Sigmoid colon (tissue), 7 donors: Measurements from ENCODE around the gene SSPN. TPM values are rescaled to one million over a fixed set of nuclear protein-coding genes. Genes with fewer than 3 reads are reported as not detected.

Experiments
- DNase-seq: peaks from one replicate; pipeline ENCODE4 v3.0.0-alpha.2; 2019
- H3K27ac ChIP-seq, 4 donors: fragments of 200-600 bp; sonication (generic); one replicate each; pipeline ENCODE4 v1.5.1; 2016 to 2019; ENCODE audit warnings: mild to moderate bottlenecking in 1 of 4
- H3K27me3 ChIP-seq, 3 donors: fragments of 200-600 bp; sonication (generic); one replicate each; pipeline ENCODE4 v1.5.1; 2019; ENCODE audit warnings: mild to moderate bottlenecking in 1 of 3
- H3K36me3 ChIP-seq, 4 donors: fragments of 200-600 bp; sonication (generic); one replicate each; pipeline ENCODE4 v1.5.1; 2016 to 2019
- H3K4me1 ChIP-seq, 4 donors: fragments of 200-600 bp; sonication (generic); one replicate each; pipeline ENCODE4 v1.5.1; 2017 to 2019
- H3K4me3 ChIP-seq, 4 donors: fragments of 200-600 bp; sonication (generic); one replicate each; pipeline ENCODE4 v1.5.1; 2017 to 2019; ENCODE audit warnings: mild to moderate bottlenecking in 2 of 4, moderate library complexity in 1 of 4
- H3K9me3 ChIP-seq, 4 donors: fragments of 200-600 bp in 3 of 4; sonication (generic) in 3 of 4; one replicate each; pipeline versions ENCODE4 v1.5.1 to v1.6.1; 2013 to 2019
- CTCF ChIP-seq, 4 experiments: fragments of 450-650 bp in 3 of 4; fragments of 200-600 bp in 1 of 4; IDR thresholded peaks; one replicate each; pipeline ENCODE4 v1.5.1; 2016 to 2019; ENCODE audit warnings: antibody characterized with exemption in 4 of 4, mild to moderate bottlenecking in 3 of 4, moderate library complexity in 2 of 4
- EP300 ChIP-seq, 4 donors: sonication (generic); formaldehyde crosslinking; IDR thresholded peaks; one replicate each; pipeline ENCODE4 v1.6.1; 2017; ENCODE audit warnings: antibody characterized with exemption in 4 of 4
- POLR2A ChIP-seq, 2 donors: fragments of 450-650 bp; IDR thresholded peaks; one replicate each; pipeline ENCODE4 v1.6.1; 2016; ENCODE audit warnings: antibody characterized with exemption in 2 of 2, mild to moderate bottlenecking in 2 of 2, moderate library complexity in 2 of 2
- POLR2AphosphoS5 ChIP-seq, 4 donors: sonication (generic); formaldehyde crosslinking; IDR thresholded peaks; one replicate each; pipeline ENCODE4 v1.6.1; 2017; ENCODE audit warnings: antibody characterized with exemption in 4 of 4
- WGBS, 2 donors: extraction: QIAGEN DNeasy Blood & Tissue Kit; methylation state at CpG; one replicate each; pipeline ENCODE4 v1.1.7; 2013; 5-methylcytosine and 5-hydroxymethylcytosine counted together
- intact Hi-C: fragments of 100-400 bp; cut with DNase I; formaldehyde crosslinking; loops from one replicate; pipeline ENCODE4 v1.15.1; 2023
- polyA plus RNA-seq, 3 donors: library from polyadenylated mRNA; stranded (reverse); fragments of 200-250 nt; gene quantifications; one replicate each; pipeline ENCODE4 v1.2.3, GENCODE V29; 2013
- total RNA-seq, 4 donors: library from RNA; depleted of rRNA; stranded (reverse); fragments of >200 nt; gene quantifications; one replicate each; pipeline ENCODE4 v1.1.0, GENCODE V29; 2016
- donor health status: healthy with polysubstance abuse.
- donor health status: Bipolar disorder and iron deficiency.
- donor health status: healthy.

The SSPN gene
- total and polyA plus RNA-seq, 7 donors, result 3.2 to 54.0 (median 30.3) TPM

- 47 to 64% methylated on average over 6 of the region's 6 CpGs for whole genome bisulfite sequencing, 2 donors
- peak; percentile 15 to 40 (median 27) for TF ChIP-seq CTCF (IDR thresholded peaks at IDR 0.05)
- TF ChIP-seq POLR2A (IDR thresholded peaks at IDR 0.05), result no peak
- peak in 2 of 4 donors; percentile 49 to 72 for TF ChIP-seq POLR2AphosphoS5 (IDR thresholded peaks at IDR 0.05)
- peak in 1 of 4 donors; percentile 1 for TF ChIP-seq EP300 (IDR thresholded peaks at IDR 0.05)
These were observed 103.6 kb downstream of the SSPN start for GRCh38 chr12:26298785-26299621.

GRCh38 chr12:26299751-26300150, 104.4 kb downstream of the SSPN start:
- peaks cover 0 to 14% (median 9%) of the 10 kb centered on the region in 4 donors for H3K4me1 ChIP-seq
- TF ChIP-seq CTCF (IDR thresholded peaks at IDR 0.05), result no peak
- no peak for TF ChIP-seq POLR2A (IDR thresholded peaks at IDR 0.05)
- no peak for TF ChIP-seq POLR2AphosphoS5 (IDR thresholded peaks at IDR 0.05)
- no peak for TF ChIP-seq EP300 (IDR thresholded peaks at IDR 0.05)
- no peak overlapping the region for H3K4me3 ChIP-seq
- WGBS, 2 donors, result 87 to 93% methylated on average over 1 of the region's 1 CpG
- no peak for DNase-seq
- no peaks in the 10 kb centered on the region for H3K27me3 ChIP-seq
- intact Hi-C loops, result no loop called here
- H3K27ac ChIP-seq, result peak overlapping the region; percentile 57 to 84 (median 70)
- H3K9me3 ChIP-seq, result no peaks in the 10 kb centered on the region
- H3K36me3 ChIP-seq, result no peaks in the 10 kb centered on the region

More at GRCh38 chr12:26298785-26299621, 103.6 kb downstream of the SSPN start:
- peaks cover 0 to 14% (median 9%) of the 10 kb centered on the region in 4 donors for H3K4me1 ChIP-seq
- peak overlapping the region in 3 of 4 donors; percentile 9 to 36 (median 16) for H3K4me3 ChIP-seq
- H3K36me3 ChIP-seq, result no peaks in the 10 kb centered on the region
- intact Hi-C loops, result no loop called here
- peak overlapping the region; percentile 57 to 84 (median 70) for H3K27ac ChIP-seq
- peak; percentile 53 for DNase-seq
- H3K9me3 ChIP-seq, result no peaks in the 10 kb centered on the region
- no peaks in the 10 kb centered on the region for H3K27me3 ChIP-seq

Other genes starting within 250 kb of the SSPN start
- 100 to 1,000 TPM in 1 of 4 donors, 10 to 100 TPM in 3; 74.0 to 109 (median 89.4) TPM for gene RASSF8, start 236.9 kb upstream of the SSPN start, total RNA-seq
- 1 to 10 TPM in 2 of 3 donors, under 1 TPM in 1; 0.92 to 6.0 (median 3.1) TPM for gene RASSF8, start 236.9 kb upstream of the SSPN start, polyA plus RNA-seq
- 1 to 10 TPM; 3.9 to 6.4 (median 6.0) TPM for gene BHLHE41, start 70.5 kb upstream of the SSPN start, total RNA-seq
- gene BHLHE41, start 70.5 kb upstream of the SSPN start, polyA plus RNA-seq, result 10 to 100 TPM in 1 of 3 donors, 1 to 10 TPM in 2; 4.8 to 12.6 (median 6.2) TPM